ENCODE data around the gene IGFBP5.

The IGFBP5 gene

DNA sequence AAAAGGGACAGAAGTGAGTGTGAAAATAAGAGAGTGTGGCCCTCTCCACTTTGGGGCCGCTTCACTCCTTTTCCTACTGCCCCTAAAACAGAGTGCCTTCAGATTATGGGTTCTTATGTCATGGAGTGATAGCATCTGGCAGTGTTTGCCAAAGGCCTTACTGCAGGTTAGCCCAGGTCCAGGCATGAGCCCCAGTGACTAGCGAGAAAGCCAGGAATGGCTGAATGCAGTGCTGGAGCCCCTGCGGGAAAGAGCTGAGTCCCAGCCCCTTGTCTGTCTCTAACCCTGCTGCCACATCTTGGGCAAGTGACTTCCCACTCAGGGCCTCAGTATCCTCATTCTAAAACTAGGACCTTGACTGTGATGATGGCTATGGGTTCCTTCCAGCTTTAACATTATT lies 6.0 kb downstream of the IGFBP5 start:
- H3K4me1 ChIP-seq (ENCODE audit: control insufficient read depth, insufficient read depth, low read length): peaks cover 1% of the 10 kb centered on the region; the same call in 1 of the 2 replicates
- no peaks in the 10 kb centered on the region for H3K9me3 ChIP-seq (ENCODE audit: control insufficient read depth, insufficient read depth, low read length)
- no peaks in the 10 kb centered on the region for H3K36me3 ChIP-seq (ENCODE audit: control insufficient read depth, insufficient read depth, low read length)
- H3K27me3 ChIP-seq (ENCODE audit: control insufficient read depth, insufficient read depth, low read length): peaks cover 6% of the 10 kb centered on the region
- no peak overlapping the region for H3K27ac ChIP-seq (ENCODE audit: low read length)
- H3K4me3 ChIP-seq (ENCODE audit: low read length): no peak overlapping the region
- DNase-seq (ENCODE audit: low read depth, low spot score): no peak
- WGBS (ENCODE audit: insufficient coverage, insufficient read length): no CpG with 5 or more reads among the region's 3 CpGs

DNA sequence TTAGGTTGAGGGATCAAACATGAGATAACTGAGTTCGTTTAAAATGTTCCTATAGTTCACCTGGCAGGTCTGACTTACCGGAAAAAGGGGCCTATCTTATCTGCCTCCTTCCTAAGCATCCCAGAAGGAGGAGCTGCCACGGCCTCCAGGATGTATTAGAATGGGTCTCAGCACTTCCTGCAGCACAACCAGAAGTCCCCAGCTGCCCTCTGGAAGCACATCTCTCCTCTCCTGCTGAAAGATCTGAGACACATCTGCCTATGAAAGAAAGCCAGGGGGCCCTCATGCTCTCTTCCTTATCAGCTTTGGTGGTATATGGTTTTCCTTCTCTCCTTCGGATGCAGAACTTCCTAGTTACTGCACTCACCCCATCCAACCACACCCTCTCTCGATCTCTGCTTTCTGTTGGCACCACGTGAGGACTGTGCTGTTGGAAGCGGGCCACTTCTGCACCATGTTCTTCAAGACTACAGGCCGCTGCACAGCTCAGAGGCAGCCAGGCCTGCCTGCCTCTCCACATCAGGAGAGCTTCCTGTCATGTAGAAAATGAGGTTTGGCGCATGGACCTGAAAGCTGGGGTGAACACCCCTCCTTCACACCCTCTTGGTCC lies 6.5 kb downstream of the IGFBP5 start:
- WGBS (ENCODE audit: insufficient coverage, insufficient read length): no CpG with 5 or more reads among the region's 9 CpGs
- Histone ChIP-seq H3K9me3 (ENCODE audit: control insufficient read depth, insufficient read depth, low read length) (no peaks in the 10 kb centered on the region), H3K4me3 (ENCODE audit: low read length) (no peak overlapping the region), H3K36me3 (ENCODE audit: control insufficient read depth, insufficient read depth, low read length) (no peaks in the 10 kb centered on the region), H3K4me1 (ENCODE audit: control insufficient read depth, insufficient read depth, low read length) (peaks cover 1% of the 10 kb centered on the region; the same call in 1 of the 2 replicates), H3K27me3 (ENCODE audit: control insufficient read depth, insufficient read depth, low read length) (peaks cover 6% of the 10 kb centered on the region), H3K27ac (ENCODE audit: low read length) (no peak overlapping the region)
- no peak for DNase-seq (ENCODE audit: low read depth, low spot score)

DNA sequence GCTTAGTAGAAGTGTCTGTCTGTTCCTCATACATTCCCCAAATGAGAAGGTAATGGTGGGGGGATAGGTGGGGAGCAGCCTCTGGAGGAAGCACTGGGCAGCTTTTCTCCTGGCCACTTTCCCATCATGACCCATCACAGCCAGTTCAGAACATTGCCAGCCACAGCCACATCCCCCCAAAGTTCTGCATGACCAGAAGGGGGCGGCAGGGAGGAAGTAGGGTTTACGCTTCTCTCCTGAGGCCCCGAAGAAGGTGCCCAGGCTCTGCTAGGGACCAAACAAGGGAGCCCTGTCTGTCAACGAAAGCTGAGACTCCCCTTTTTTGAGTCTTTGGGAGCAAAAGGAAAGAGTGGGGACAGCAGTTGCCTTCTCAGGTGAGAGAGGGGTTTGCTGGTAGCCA lies 7.7 kb downstream of the IGFBP5 start:
- peaks cover 6% of the 10 kb centered on the region for H3K27me3 ChIP-seq (ENCODE audit: control insufficient read depth, insufficient read depth, low read length)
- H3K27ac ChIP-seq (ENCODE audit: low read length): no peak overlapping the region
- no peak for DNase-seq (ENCODE audit: low read depth, low spot score)
- peaks cover 1% of the 10 kb centered on the region; the same call in 1 of the 2 replicates for H3K4me1 ChIP-seq (ENCODE audit: control insufficient read depth, insufficient read depth, low read length)
- no peaks in the 10 kb centered on the region for H3K9me3 ChIP-seq (ENCODE audit: control insufficient read depth, insufficient read depth, low read length)
- no peak overlapping the region for H3K4me3 ChIP-seq (ENCODE audit: low read length)
- no peaks in the 10 kb centered on the region for H3K36me3 ChIP-seq (ENCODE audit: control insufficient read depth, insufficient read depth, low read length)
- WGBS (ENCODE audit: insufficient coverage, insufficient read length): no CpG with 5 or more reads among the region's 4 CpGs

DNA sequence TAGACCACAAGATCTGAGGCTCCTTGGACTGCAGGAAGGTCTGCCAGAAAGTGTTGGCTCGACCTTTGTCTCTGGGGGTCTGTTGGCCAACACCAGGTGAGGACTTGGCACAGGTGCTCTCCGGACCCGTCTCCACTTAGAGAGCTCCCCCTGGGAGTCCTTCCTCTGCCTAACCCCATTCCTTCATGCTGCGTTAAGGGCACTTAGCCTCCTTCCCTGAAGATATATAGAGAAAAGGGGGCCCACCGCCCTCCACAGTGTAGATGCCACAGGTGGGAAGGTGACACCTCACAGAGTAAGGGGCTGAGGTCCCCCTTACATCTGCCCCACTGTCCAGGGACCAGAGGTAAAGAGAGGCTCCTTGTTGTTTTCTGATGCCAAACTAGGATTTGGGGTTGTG lies 8.2 kb downstream of the IGFBP5 start:
- H3K4me1 ChIP-seq (ENCODE audit: control insufficient read depth, insufficient read depth, low read length): peaks cover 1% of the 10 kb centered on the region; the same call in 1 of the 2 replicates
- H3K27ac ChIP-seq (ENCODE audit: low read length): no peak overlapping the region
- WGBS (ENCODE audit: insufficient coverage, insufficient read length): no CpG with 5 or more reads among the region's 5 CpGs
- no peak overlapping the region for H3K4me3 ChIP-seq (ENCODE audit: low read length)
- no peaks in the 10 kb centered on the region for H3K9me3 ChIP-seq (ENCODE audit: control insufficient read depth, insufficient read depth, low read length)
- no peaks in the 10 kb centered on the region for H3K36me3 ChIP-seq (ENCODE audit: control insufficient read depth, insufficient read depth, low read length)
- H3K27me3 ChIP-seq (ENCODE audit: control insufficient read depth, insufficient read depth, low read length): peaks cover 6% of the 10 kb centered on the region
- no peak for DNase-seq (ENCODE audit: low read depth, low spot score)

DNA sequence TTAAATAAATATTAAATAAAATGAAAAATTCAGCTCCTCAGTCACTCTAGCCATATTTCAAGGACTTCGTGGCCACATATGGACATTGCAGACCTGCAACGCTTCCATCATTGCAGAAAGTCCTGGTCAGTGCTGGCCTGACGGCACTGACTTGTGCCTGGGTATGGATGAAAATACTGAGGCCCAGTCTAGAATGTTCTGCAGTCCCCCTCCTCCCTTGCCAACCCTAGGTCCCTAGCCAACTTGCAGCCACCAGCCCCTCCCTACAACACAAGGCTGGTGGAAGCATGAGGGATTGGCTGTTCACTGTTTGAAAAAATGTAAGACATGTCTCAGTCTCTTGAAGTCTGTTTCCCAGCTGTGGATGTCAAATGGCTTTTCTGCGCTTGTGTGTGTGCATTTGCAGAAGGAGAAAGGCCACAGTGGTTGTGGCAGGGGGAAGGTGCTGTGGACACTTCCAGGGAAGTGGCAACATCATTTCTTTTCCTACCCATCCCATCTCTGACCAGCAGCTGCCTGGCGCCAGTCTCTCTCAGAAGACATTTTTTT lies 9.9 kb downstream of the IGFBP5 start:
- H3K36me3 ChIP-seq (ENCODE audit: control insufficient read depth, insufficient read depth, low read length): no peaks in the 10 kb centered on the region
- peaks cover 2% of the 10 kb centered on the region; the same call in 1 of the 2 replicates for H3K27me3 ChIP-seq (ENCODE audit: control insufficient read depth, insufficient read depth, low read length)
- no CpG with 5 or more reads among the region's 5 CpGs for WGBS (ENCODE audit: insufficient coverage, insufficient read length)
- H3K4me1 ChIP-seq (ENCODE audit: control insufficient read depth, insufficient read depth, low read length): peaks cover 4% of the 10 kb centered on the region; the same call in 1 of the 2 replicates
- H3K27ac ChIP-seq (ENCODE audit: low read length): no peak overlapping the region
- H3K9me3 ChIP-seq (ENCODE audit: control insufficient read depth, insufficient read depth, low read length): no peaks in the 10 kb centered on the region
- no peak overlapping the region for H3K4me3 ChIP-seq (ENCODE audit: low read length)
- DNase-seq (ENCODE audit: low read depth, low spot score): no peak

DNA sequence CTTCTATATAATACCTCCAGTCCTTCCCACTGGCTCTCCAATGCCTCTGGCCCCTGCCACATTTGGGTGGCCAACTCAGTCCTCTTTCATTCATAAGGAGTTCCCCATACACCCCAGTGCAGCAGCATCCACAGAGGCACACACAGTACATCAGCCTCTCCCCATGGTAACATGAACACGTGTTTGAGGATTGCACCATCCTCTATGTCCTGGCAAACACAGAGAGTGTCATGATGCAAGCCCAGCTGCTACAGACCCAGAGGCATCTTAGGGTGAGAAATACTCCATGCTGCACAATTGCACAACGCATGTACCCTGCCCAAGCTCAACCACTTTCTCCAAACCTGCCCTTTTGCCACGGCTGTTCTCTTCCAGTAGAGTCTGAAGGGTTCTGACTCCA lies 11.5 kb downstream of the IGFBP5 start:
- H3K27ac ChIP-seq (ENCODE audit: low read length): no peak overlapping the region
- H3K9me3 ChIP-seq (ENCODE audit: control insufficient read depth, insufficient read depth, low read length): no peaks in the 10 kb centered on the region
- no peak overlapping the region for H3K4me3 ChIP-seq (ENCODE audit: low read length)
- no peaks in the 10 kb centered on the region for H3K27me3 ChIP-seq (ENCODE audit: control insufficient read depth, insufficient read depth, low read length)
- H3K4me1 ChIP-seq (ENCODE audit: control insufficient read depth, insufficient read depth, low read length): peaks cover 4% of the 10 kb centered on the region
- no CpG with 5 or more reads among the region's 3 CpGs for WGBS (ENCODE audit: insufficient coverage, insufficient read length)
- no peaks in the 10 kb centered on the region for H3K36me3 ChIP-seq (ENCODE audit: control insufficient read depth, insufficient read depth, low read length)
- no peak for DNase-seq (ENCODE audit: low read depth, low spot score)

DNA sequence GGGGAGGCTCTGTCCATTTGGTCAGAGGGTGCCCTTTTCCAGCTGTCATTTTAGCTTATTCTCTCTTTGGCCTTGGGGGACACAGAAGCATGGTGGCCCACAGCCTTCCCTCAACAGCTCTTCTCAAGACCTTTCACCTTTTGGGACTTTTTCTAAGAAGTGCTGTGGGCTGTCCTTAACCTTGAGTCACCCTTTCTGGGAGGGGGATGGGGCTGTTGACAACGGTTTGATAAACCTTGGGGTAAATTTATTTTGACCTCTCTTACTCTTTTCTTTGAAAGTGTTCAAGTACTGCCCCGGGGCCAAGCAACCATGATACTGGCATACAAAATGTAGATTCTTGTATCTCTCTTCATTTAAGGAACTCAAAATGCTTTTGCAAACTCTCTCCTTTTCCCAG lies 13.7 kb downstream of the IGFBP5 start:
- H3K4me1 ChIP-seq (ENCODE audit: control insufficient read depth, insufficient read depth, low read length): peaks cover 4% of the 10 kb centered on the region
- no peak overlapping the region for H3K27ac ChIP-seq (ENCODE audit: low read length)
- WGBS (ENCODE audit: insufficient coverage, insufficient read length): no CpG with 5 or more reads among the region's 2 CpGs

DNA sequence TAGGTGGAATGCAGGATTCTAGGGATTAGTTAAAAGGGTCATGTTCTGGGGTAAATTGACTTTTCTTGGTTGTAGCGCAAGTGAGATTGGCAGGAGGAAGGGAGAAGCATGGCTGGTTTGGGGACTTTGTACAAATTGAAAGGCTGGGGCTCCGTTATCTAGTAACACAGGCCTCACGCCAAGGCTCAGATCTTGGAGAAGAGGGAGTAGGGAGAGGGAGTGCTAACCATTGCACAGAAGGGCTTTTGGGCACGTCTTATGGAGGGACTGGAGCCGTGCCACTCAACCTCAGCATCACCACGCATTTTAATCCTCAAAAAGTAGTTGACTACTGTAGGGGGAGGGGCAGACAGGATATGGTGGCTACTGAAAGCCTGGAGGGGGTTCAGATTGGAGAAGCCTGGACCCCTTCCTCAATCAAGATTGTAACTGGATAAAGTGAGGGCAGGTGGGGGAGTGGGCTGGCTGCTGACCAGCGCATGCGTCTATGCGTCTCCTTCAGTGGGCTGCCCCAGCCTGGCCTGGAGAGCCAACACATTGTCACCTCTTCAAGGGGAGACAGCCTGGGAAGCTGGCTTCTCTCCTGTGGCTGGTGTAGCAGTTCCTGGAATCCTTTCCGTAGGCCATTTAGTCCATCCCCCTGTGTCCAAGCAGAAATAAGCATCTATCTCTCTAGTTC lies 14.3 kb downstream of the IGFBP5 start:
- H3K27ac ChIP-seq (ENCODE audit: low read length): no peak overlapping the region
- H3K9me3 ChIP-seq (ENCODE audit: control insufficient read depth, insufficient read depth, low read length): no peaks in the 10 kb centered on the region
- H3K27me3 ChIP-seq (ENCODE audit: control insufficient read depth, insufficient read depth, low read length): no peaks in the 10 kb centered on the region
- H3K4me3 ChIP-seq (ENCODE audit: low read length): no peak overlapping the region
- H3K4me1 ChIP-seq (ENCODE audit: control insufficient read depth, insufficient read depth, low read length): peaks cover 4% of the 10 kb centered on the region
- no peak for DNase-seq (ENCODE audit: low read depth, low spot score)
- H3K36me3 ChIP-seq (ENCODE audit: control insufficient read depth, insufficient read depth, low read length): no peaks in the 10 kb centered on the region
- WGBS (ENCODE audit: insufficient coverage, insufficient read length): no CpG with 5 or more reads among the region's 10 CpGs

More for the DNA sequence above, 13.7 kb downstream of the IGFBP5 start:
- no peak for DNase-seq (ENCODE audit: low read depth, low spot score)
- Histone ChIP-seq H3K27me3 (ENCODE audit: control insufficient read depth, insufficient read depth, low read length) (no peaks in the 10 kb centered on the region), H3K9me3 (ENCODE audit: control insufficient read depth, insufficient read depth, low read length) (no peaks in the 10 kb centered on the region), H3K36me3 (ENCODE audit: control insufficient read depth, insufficient read depth, low read length) (no peaks in the 10 kb centered on the region), H3K4me3 (ENCODE audit: low read length) (no peak overlapping the region)

DNA sequence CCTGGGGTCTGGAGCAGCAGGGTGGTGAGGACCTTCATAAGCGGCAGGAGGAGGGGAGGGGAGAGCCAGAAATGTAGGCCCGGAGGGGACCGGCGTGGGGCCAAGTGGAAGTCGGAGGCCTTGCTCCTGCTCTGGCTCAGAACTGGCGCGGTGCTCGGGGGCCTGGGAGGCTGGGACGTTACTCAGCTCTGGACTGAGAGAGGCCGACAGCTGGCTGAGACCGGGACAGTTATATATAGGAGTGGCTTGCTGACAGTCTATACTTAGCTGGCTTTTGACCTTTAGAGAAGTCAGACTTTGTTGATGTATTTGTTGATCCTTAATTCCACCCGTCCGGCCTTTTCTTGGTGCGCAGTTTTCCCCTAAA lies 15.7 kb downstream of the IGFBP5 start:
- H3K27ac ChIP-seq (ENCODE audit: low read length): no peak overlapping the region
- no peak for DNase-seq (ENCODE audit: low read depth, low spot score)
- H3K36me3 ChIP-seq (ENCODE audit: control insufficient read depth, insufficient read depth, low read length): no peaks in the 10 kb centered on the region
- H3K9me3 ChIP-seq (ENCODE audit: control insufficient read depth, insufficient read depth, low read length): no peaks in the 10 kb centered on the region
- peaks cover 4% of the 10 kb centered on the region for H3K4me1 ChIP-seq (ENCODE audit: control insufficient read depth, insufficient read depth, low read length)
- H3K27me3 ChIP-seq (ENCODE audit: control insufficient read depth, insufficient read depth, low read length): no peaks in the 10 kb centered on the region
- no CpG with 5 or more reads among the region's 14 CpGs for WGBS (ENCODE audit: insufficient coverage, insufficient read length)
- no peak overlapping the region for H3K4me3 ChIP-seq (ENCODE audit: low read length)

DNA sequence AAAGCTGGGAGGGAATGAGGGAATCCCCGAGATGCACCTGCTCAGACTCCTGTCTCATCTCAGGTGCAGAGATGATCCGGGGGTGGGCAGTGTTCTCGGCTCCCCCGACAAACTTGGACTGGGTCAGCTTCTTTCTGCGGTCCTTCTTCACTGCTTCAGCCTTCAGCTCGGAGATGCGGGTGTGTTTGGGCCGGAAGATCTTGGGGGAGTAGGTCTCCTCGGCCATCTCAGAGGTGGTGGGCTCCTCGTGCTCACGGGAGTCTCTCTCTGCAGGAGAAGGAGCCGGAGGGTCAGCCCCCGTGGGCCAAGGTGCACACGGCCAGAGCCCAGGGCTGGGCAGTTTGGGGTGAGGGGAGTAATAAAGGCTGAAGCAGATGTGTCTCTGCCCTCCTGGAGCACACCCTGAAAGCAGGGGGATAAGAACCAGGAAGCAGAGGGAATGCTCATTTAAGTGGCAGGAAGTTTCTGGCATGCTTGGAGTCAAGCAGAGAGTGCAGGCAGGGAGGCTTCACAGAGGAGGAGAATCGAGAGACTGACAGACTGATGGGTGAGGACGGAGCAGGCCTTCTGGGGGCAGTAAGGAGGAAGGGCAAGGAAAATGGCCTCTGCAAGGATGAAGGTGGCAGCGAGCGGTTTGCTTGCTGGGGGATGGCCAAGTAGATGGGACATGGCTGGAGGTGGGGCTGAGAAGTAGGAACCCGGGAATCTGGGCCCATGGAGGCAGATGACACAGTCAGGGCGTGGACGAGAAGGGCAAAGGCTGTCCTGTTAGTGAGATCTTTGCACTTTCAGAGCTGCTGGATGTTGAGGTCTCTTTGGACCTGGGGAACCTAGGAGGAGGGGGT lies 16.3 kb downstream of the IGFBP5 start:
- no CpG with 5 or more reads among the region's 21 CpGs for WGBS (ENCODE audit: insufficient coverage, insufficient read length)
- no peaks in the 10 kb centered on the region for H3K27me3 ChIP-seq (ENCODE audit: control insufficient read depth, insufficient read depth, low read length)
- no peaks in the 10 kb centered on the region for H3K36me3 ChIP-seq (ENCODE audit: control insufficient read depth, insufficient read depth, low read length)
- H3K4me1 ChIP-seq (ENCODE audit: control insufficient read depth, insufficient read depth, low read length): peaks cover 4% of the 10 kb centered on the region
- no peak for DNase-seq (ENCODE audit: low read depth, low spot score)
- no peak overlapping the region for H3K27ac ChIP-seq (ENCODE audit: low read length)
- H3K4me3 ChIP-seq (ENCODE audit: low read length): no peak overlapping the region
- no peaks in the 10 kb centered on the region for H3K9me3 ChIP-seq (ENCODE audit: control insufficient read depth, insufficient read depth, low read length)
